Body of pancreas (tissue), 4 donors: ENCODE measurements around the gene ABHD3. TPM values are rescaled to one million over a fixed set of nuclear protein-coding genes. Genes with fewer than 3 reads are reported as not detected.
A peak's percentile ranks its signal among the peaks of the same experiment; 100 is the strongest.

ENCODE experiments used
- ATAC-seq: fragments of 150-250 bp; one replicate; pipeline ENCODE4 v1.9.1; 2016
- DNase-seq, 4 donors: peaks; one replicate each; pipeline ENCODE4 v3.0.0-alpha.2; 2019
- H3K27ac ChIP-seq, 4 donors: fragments of 200-600 bp; sonication (generic); 1 replicate in 3 of 4; 2 replicates in 1 of 4; pipeline versions ENCODE4 v1.5.1 to v1.6.1; 2016 to 2019; ENCODE audit warnings: mild to moderate bottlenecking in 1 of 4, mixed read lengths in 1 of 4, moderate library complexity in 1 of 4
- H3K27me3 ChIP-seq, 2 donors: fragments of 200-600 bp; sonication (generic); one replicate each; pipeline ENCODE4 v1.6.0; 2016; ENCODE audit warnings: mild to moderate bottlenecking in 1 of 2
- H3K36me3 ChIP-seq, 2 donors: fragments of 200-600 bp; sonication (generic); replicated peaks in 1 of 2; 2 replicates each; pipeline ENCODE4 v1.5.1; 2016; ENCODE audit warnings: low read depth in 2 of 2; ENCODE audit not compliant: insufficient read depth in 1 of 2
- H3K4me1 ChIP-seq: fragments of 200-600 bp; sonication (generic); one replicate; pipeline ENCODE4 v1.6.0; 2016
- H3K4me3 ChIP-seq, 2 donors: fragments of 200-600 bp; sonication (generic); 1 replicate in 1 of 2; 2 replicates in 1 of 2; pipeline ENCODE4 v1.5.1; 2016 to 2019
- H3K9me3 ChIP-seq, 3 donors: fragments of 200-600 bp; sonication (generic); 1 replicate in 2 of 3; 2 replicates in 1 of 3; pipeline ENCODE4 v1.5.1; 2016
- CTCF ChIP-seq, 7 experiments: fragments of 450-650 bp in 4 of 7; fragments of 200-600 bp in 3 of 7; sonication (generic) in 3 of 7; IDR thresholded peaks; one replicate each; pipeline ENCODE4 v1.5.1; 2016 to 2019; ENCODE audit warnings: antibody characterized with exemption in 7 of 7
- POLR2A ChIP-seq, 3 donors: fragments of 450-650 bp; IDR thresholded peaks; one replicate each; pipeline ENCODE4 v1.6.1; 2016; ENCODE audit warnings: antibody characterized with exemption in 3 of 3, mild to moderate bottlenecking in 2 of 3
- WGBS, 2 donors: methylation state at CpG; one replicate each; pipeline ENCODE4 v1.1.5; 2017; 5-methylcytosine and 5-hydroxymethylcytosine counted together
- intact Hi-C: fragments of 100-400 bp; cut with DNase I; formaldehyde crosslinking; loops from one replicate; pipeline ENCODE4 v1.15.1; 2023
- total RNA-seq, 2 donors: library from RNA; depleted of rRNA; stranded (reverse); fragments of >200 nt; gene quantifications; one replicate each; pipeline ENCODE4 v1.1.0, GENCODE V29; 2016

ABHD3 gene
- total RNA-seq, 2 donors from 2014 or later, result 1.6 to 19.2 TPM

GRCh38 chr18:21706386-21706865 lies 1.9 kb upstream of the ABHD3 start:
- TF ChIP-seq CTCF (IDR thresholded peaks at IDR 0.05) (no peak), POLR2A (IDR thresholded peaks at IDR 0.05) (no peak)
- Histone ChIP-seq H3K36me3 (peaks cover 0 to 2% of the 10 kb centered on the region in 2 donors), H3K4me1 (peaks cover 7% of the 10 kb centered on the region), H3K4me3 (no peak overlapping the region), H3K9me3 (no peaks in the 10 kb centered on the region), H3K27ac (no peak overlapping the region), H3K27me3 (no peaks in the 10 kb centered on the region)
- 91 to 100% methylated on average over 2 to 23 of the region's 28 CpGs for WGBS, 2 donors
- DNase-seq (peak in 1 of 4 donors; percentile 5), ATAC-seq (no peak)
- intact Hi-C loops, result no loop called here

- 3 to 4% methylated on average over 11 to 17 of the region's 17 CpGs for WGBS, 2 donors
- Histone ChIP-seq H3K4me1 (peaks cover 7% of the 10 kb centered on the region), H3K27ac (peak overlapping the region in 3 of 4 donors; percentile 92 to 98 (median 94)), H3K4me3 (peak overlapping the region; percentile 42 to 68), H3K36me3 (peaks cover 0 to 2% of the 10 kb centered on the region in 2 donors), H3K9me3 (no peaks in the 10 kb centered on the region), H3K27me3 (no peaks in the 10 kb centered on the region)
- TF ChIP-seq POLR2A (IDR thresholded peaks at IDR 0.05) (peak in 1 of 3 donors; percentile 8), CTCF (IDR thresholded peaks at IDR 0.05) (no peak)
- intact Hi-C loops, result no loop called here
- DNase-seq (peak in 3 of 4 donors; percentile 13 to 29 (median 13)), ATAC-seq (no peak)
These were observed 1.2 kb downstream of the ABHD3 start for GRCh38 chr18:21703241-21703820.

- H3K4me3 ChIP-seq, result no peak overlapping the region
- WGBS, 2 donors, result 63 to 65% methylated on average over 5 of the region's 5 CpGs
These were observed 2.0 kb downstream of the ABHD3 start for GRCh38 chr18:21702602-21703001.

GRCh38 chr18:21701621-21702020 lies 3.0 kb downstream of the ABHD3 start:
- H3K36me3 ChIP-seq, result peaks cover 0 to 2% of the 10 kb centered on the region in 2 donors
- H3K27me3 ChIP-seq, result no peaks in the 10 kb centered on the region
- no peak overlapping the region for H3K27ac ChIP-seq
- H3K4me3 ChIP-seq, result no peak overlapping the region
- TF ChIP-seq POLR2A (IDR thresholded peaks at IDR 0.05), result no peak
- peaks cover 7% of the 10 kb centered on the region for H3K4me1 ChIP-seq
- DNase-seq, result no peak
- no peaks in the 10 kb centered on the region for H3K9me3 ChIP-seq
- no peak for ATAC-seq
- intact Hi-C loops, result no loop called here
- 88 to 96% methylated on average over 2 of the region's 2 CpGs for WGBS, 2 donors

More at GRCh38 chr18:21702602-21703001, 2.0 kb downstream of the ABHD3 start:
- TF ChIP-seq CTCF (IDR thresholded peaks at IDR 0.05) (no peak), POLR2A (IDR thresholded peaks at IDR 0.05) (no peak)
- Histone ChIP-seq H3K4me1 (peaks cover 7% of the 10 kb centered on the region), H3K36me3 (peaks cover 0 to 2% of the 10 kb centered on the region in 2 donors), H3K9me3 (no peaks in the 10 kb centered on the region), H3K27me3 (no peaks in the 10 kb centered on the region), H3K27ac (no peak overlapping the region)
- DNase-seq, result no peak
- no peak for ATAC-seq
- intact Hi-C loops, result no loop called here

GRCh38 chr18:21700528-21701075 lies 4.0 kb downstream of the ABHD3 start:
- 89 to 95% methylated on average over 6 of the region's 6 CpGs for WGBS, 2 donors
- Histone ChIP-seq H3K36me3 (peaks cover 0 to 2% of the 10 kb centered on the region in 2 donors), H3K4me1 (peaks cover 7% of the 10 kb centered on the region), H3K4me3 (no peak overlapping the region), H3K27me3 (no peaks in the 10 kb centered on the region), H3K27ac (no peak overlapping the region), H3K9me3 (no peaks in the 10 kb centered on the region)
- TF ChIP-seq CTCF (IDR thresholded peaks at IDR 0.05), result no peak
- no peak for TF ChIP-seq POLR2A (IDR thresholded peaks at IDR 0.05)
- DNase-seq (no peak), ATAC-seq (no peak)
- intact Hi-C loops, result no loop called here
